Esophagus squamous epithelium (tissue), 4 donors: Measurements from ENCODE around the gene MAP1A. TPM values are rescaled to one million over a fixed set of nuclear protein-coding genes. Genes with fewer than 3 reads are reported as not detected.

Source experiments
- total RNA-seq, 4 donors: library from RNA; depleted of rRNA; stranded (reverse); fragments of >200 nt; gene quantifications; one replicate each; pipeline ENCODE4 v1.1.0, GENCODE V29; 2016

MAP1A gene
- total RNA-seq, 4 donors from 2014 or later, result 0.53 to 5.9 (median 2.3) TPM

Other genes starting within 250 kb of the MAP1A start
- gene TGM7, start 215.4 kb upstream of the MAP1A start, total RNA-seq, result under 1 TPM in 1 of 4 donors, not detected in 3; 0.97 TPM
- 1 to 10 TPM; 5.2 to 8.1 (median 6.7) TPM for gene LCMT2, start 187.0 kb upstream of the MAP1A start, total RNA-seq
- gene ZSCAN29, start 146.6 kb upstream of the MAP1A start, total RNA-seq, result 10 to 100 TPM; 11.1 to 30.4 (median 19.1) TPM
- 10 to 100 TPM; 12.7 to 21.2 (median 20.8) TPM for gene TUBGCP4, start 146.5 kb upstream of the MAP1A start, total RNA-seq
- 10 to 100 TPM; 11.9 to 27.6 (median 20.6) TPM for gene TP53BP1, start 24.5 kb upstream of the MAP1A start, total RNA-seq
- 10 to 100 TPM; 21.4 to 33.0 (median 26.7) TPM for gene PPIP5K1, start 72.6 kb downstream of the MAP1A start, total RNA-seq
- 100 to 1,000 TPM in 2 of 4 donors, 10 to 100 TPM in 2; 60.7 to 159 (median 87.4) TPM for gene CKMT1B, start 76.4 kb downstream of the MAP1A start, total RNA-seq
- gene STRC, start 101.2 kb downstream of the MAP1A start, total RNA-seq, result 1 to 10 TPM in 1 of 4 donors, under 1 TPM in 1, not detected in 2; 0.03 to 1.1 TPM
- gene CATSPER2, start 131.2 kb downstream of the MAP1A start, total RNA-seq, result 1 to 10 TPM in 3 of 4 donors, not detected in 1; 2.4 to 3.8 (median 2.7) TPM
- gene CKMT1A, start 176.3 kb downstream of the MAP1A start, total RNA-seq, result 100 to 1,000 TPM in 2 of 4 donors, 10 to 100 TPM in 2; 53.1 to 128 (median 93.6) TPM
- gene PDIA3, start 228.8 kb downstream of the MAP1A start, total RNA-seq, result 100 to 1,000 TPM in 3 of 4 donors, 10 to 100 TPM in 1; 74.6 to 155 (median 129) TPM